Limb (tissue), 2 donors: ENCODE results near the gene MEIOB.
"Not testable (repeated sequence)": the region's sequence is repeated elsewhere in the genome, so short reads cannot be mapped to it uniquely, and the experiment has no call there.

Source experiments
- DNase-seq, 2 donors: peaks; one replicate each; pipeline ENCODE4 v3.0.0-alpha.2; 2016; ENCODE audit errors: extremely low spot score in 2 of 2

The MEIOB gene

GRCh38 chr16:1907226-1907860, 35.4 kb upstream of the MEIOB start:
- no peak for DNase-seq

- DNase-seq, result no peak
Observed at GRCh38 chr16:1906846-1907165, 34.8 kb upstream of the MEIOB start.

- DNase-seq, result no peak
Observed at GRCh38 chr16:1906055-1906845, 34.3 kb upstream of the MEIOB start.

- DNase-seq, result no peak
Observed at GRCh38 chr16:1903845-1904840, 32.2 kb upstream of the MEIOB start.

GRCh38 chr16:1903220-1903574, 31.2 kb upstream of the MEIOB start:
- no peak for DNase-seq

GRCh38 chr16:1902547-1903219, 30.7 kb upstream of the MEIOB start:
- DNase-seq, result no peak

GRCh38 chr16:1900452-1900774, 28.4 kb upstream of the MEIOB start:
- DNase-seq, result no peak

GRCh38 chr16:1899641-1900451, 27.9 kb upstream of the MEIOB start:
- no peak for DNase-seq

GRCh38 chr16:1897692-1898091, 25.7 kb upstream of the MEIOB start:
- DNase-seq, result not testable (repeated sequence)

GRCh38 chr16:1895949-1896675, 24.1 kb upstream of the MEIOB start:
- no peak for DNase-seq

- no peak for DNase-seq
Observed at GRCh38 chr16:1895068-1895467, 23.1 kb upstream of the MEIOB start.

GRCh38 chr16:1890708-1891050, 18.7 kb upstream of the MEIOB start:
- no peak for DNase-seq

- no peak for DNase-seq
Observed at GRCh38 chr16:1890024-1890707, 18.2 kb upstream of the MEIOB start.

GRCh38 chr16:1887711-1888354, 15.9 kb upstream of the MEIOB start:
- no peak for DNase-seq

GRCh38 chr16:1884889-1885288, 12.9 kb upstream of the MEIOB start:
- no peak for DNase-seq

- no peak for DNase-seq
Observed at GRCh38 chr16:1884155-1884760, 12.3 kb upstream of the MEIOB start.

- not testable (repeated sequence) for DNase-seq
Observed at GRCh38 chr16:1881172-1881571, 9.2 kb upstream of the MEIOB start.

- no peak for DNase-seq
Observed at GRCh38 chr16:1879477-1879876, 7.5 kb upstream of the MEIOB start.

GRCh38 chr16:1878256-1878655, 6.3 kb upstream of the MEIOB start:
- DNase-seq, result no peak
